DOHH2 (cell line): ENCODE results near the gene TMEM92.

Source experiments
- H3F3A ChIP-seq: fragments of 200-600 bp; sonication (generic), shearing (Covaris generic); 2 replicates; pipeline ENCODE4 v1.6.0; 2016; ENCODE audit warnings: antibody characterized with exemption, mild to moderate bottlenecking; ENCODE audit not compliant: control insufficient read depth, insufficient read depth
- H3K27ac ChIP-seq: fragments of 200-600 bp; sonication (generic); 2 replicates; pipeline ENCODE4 v1.5.1; 2014; ENCODE audit warnings: low read depth, mild to moderate bottlenecking, low read length, moderate library complexity
- H3K27me3 ChIP-seq: fragments of 200-600 bp; sonication (generic); 2 replicates; pipeline ENCODE4 v1.6.1; 2014; ENCODE audit warnings: mild to moderate bottlenecking, low read length, mixed read lengths; ENCODE audit not compliant: control insufficient read depth
- H3K36me3 ChIP-seq: fragments of 200-600 bp; sonication (generic); 2 replicates; pipeline ENCODE4 v1.6.1; 2014; ENCODE audit warnings: mild to moderate bottlenecking, low read length, moderate library complexity, mixed read lengths; ENCODE audit not compliant: control insufficient read depth
- H3K4me1 ChIP-seq: fragments of 200-600 bp; sonication (generic); 2 replicates; pipeline ENCODE4 v1.6.1; 2014; ENCODE audit warnings: mild to moderate bottlenecking, low read length, mixed read lengths; ENCODE audit not compliant: control insufficient read depth
- H3K4me2 ChIP-seq: fragments of 200-600 bp; sonication (generic); 2 replicates; pipeline ENCODE4 v1.6.0; 2014; ENCODE audit warnings: mild to moderate bottlenecking, low read length, moderate library complexity
- H3K4me3 ChIP-seq: fragments of 200-600 bp; sonication (generic); 2 replicates; pipeline ENCODE4 v1.5.1; 2014; ENCODE audit warnings: mild to moderate bottlenecking, low read length, mixed read lengths
- H3K79me2 ChIP-seq: fragments of 200-600 bp; sonication (generic); 2 replicates; pipeline ENCODE4 v1.6.1; 2014; ENCODE audit warnings: mild to moderate bottlenecking, low read length, mixed read lengths; ENCODE audit not compliant: control insufficient read depth
- H3K9me2 ChIP-seq: fragments of 200-600 bp; sonication (generic); replicated peaks from 2 replicates; pipeline ENCODE4 v1.6.1; 2014; ENCODE audit warnings: mild to moderate bottlenecking, low read length, mixed read lengths; ENCODE audit not compliant: control insufficient read depth
- H3K9me3 ChIP-seq: fragments of 200-600 bp; sonication (generic); 2 replicates; pipeline ENCODE4 v1.6.1; 2014; ENCODE audit warnings: antibody characterized with exemption, low read length, mixed read lengths; ENCODE audit not compliant: control insufficient read depth, insufficient read depth
- H4K20me1 ChIP-seq: fragments of 200-600 bp; sonication (generic); 2 replicates; pipeline ENCODE4 v1.6.0; 2014; ENCODE audit warnings: low read depth, mild to moderate bottlenecking, antibody characterized with exemption, low read length, moderate library complexity; ENCODE audit not compliant: control insufficient read depth, insufficient read depth
- EZH2phosphoT487 ChIP-seq: fragments of 200-600 bp; sonication (generic); IDR thresholded peaks from 2 replicates; pipeline ENCODE4 v1.6.1; 2017; ENCODE audit warnings: borderline replicate concordance, mild to moderate bottlenecking, antibody characterized with exemption, low read length, moderate library complexity, mixed read lengths
- TF ChIP-seq, protein P1 (sequence below): fragments of 200-600 bp; sonication (generic); IDR thresholded peaks from one replicate; pipeline ENCODE4 v1.5.1; 2014; ENCODE audit warnings: antibody characterized with exemption, mild to moderate bottlenecking, low read depth, low read length; ENCODE audit not compliant: poor library complexity, severe bottlenecking

The TMEM92 gene

DNA sequence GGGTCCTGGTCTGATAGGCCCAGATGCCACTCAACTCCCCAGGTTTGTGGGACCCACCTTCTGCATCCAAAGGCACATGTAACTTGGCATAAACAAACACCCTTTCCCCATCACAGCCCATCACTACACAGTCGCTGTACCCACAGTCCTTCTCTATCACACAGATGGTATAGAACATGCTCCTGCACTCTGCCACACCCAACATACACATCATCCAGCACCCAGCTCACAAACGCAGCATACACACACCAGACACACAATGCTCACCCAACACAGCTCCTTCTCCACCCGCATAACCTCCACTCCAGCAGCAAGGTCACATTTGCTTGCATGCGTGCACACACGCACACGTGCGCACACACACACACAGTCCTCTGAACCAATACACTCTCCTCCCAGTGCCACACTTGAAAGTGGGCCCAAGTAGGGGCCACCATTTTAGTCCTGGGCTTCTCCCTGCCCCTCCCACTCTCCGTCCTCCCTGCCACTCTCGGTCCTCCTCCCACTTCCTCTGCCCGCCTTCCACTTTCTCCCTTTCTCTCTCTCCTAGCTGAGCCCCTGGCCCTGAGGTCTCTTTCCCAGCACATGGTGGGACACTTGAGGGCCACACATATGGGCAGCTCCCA, 8.5 kb upstream of the TMEM92 start:
- Histone ChIP-seq H3K4me2 (no peak overlapping the region), H3K4me1 (no peaks in the 10 kb centered on the region)

DNA sequence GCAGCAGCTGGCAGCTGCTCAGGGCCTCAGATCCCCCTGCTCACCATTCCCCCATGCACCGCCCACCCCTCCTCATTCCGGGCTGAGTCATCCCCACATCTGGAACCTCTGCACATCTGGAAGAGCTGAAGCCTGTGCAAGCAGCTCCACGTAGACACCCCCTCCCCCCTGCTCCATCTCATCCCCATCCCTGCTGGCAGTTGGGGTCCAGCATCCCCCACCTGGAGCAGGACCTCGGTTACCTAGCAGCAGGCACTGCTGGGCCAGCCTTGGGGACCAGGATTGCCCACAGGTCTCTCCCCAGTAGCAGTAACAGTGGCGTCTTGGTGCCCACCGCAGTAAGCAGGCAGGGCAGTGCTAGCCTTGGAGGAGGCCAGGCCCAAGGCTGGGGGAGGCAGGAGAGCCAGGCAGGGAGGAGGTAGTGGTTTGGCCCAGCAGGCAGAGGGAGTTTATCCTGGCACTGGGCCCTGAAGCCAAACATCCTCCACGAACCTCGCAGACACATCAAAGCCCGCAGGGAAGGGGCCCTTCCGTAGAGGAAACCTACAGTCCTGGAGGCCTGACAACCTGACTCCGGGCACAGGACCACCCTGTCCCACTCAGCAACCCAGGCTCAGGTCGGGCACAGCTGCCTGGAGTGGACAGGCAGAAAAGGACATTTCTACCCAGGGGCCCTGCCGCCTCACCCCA, 7.7 kb upstream of the TMEM92 start:
- Histone ChIP-seq H3K36me3 (no peaks in the 10 kb centered on the region), H3K9me2 (no peaks in the 10 kb centered on the region), H3K9me3 (no peaks in the 10 kb centered on the region), H3K4me3 (no peak overlapping the region), H4K20me1 (no peaks in the 10 kb centered on the region; the same call in 1 of the 2 replicates), H3K4me2 (no peak overlapping the region), H3K79me2 (no peaks in the 10 kb centered on the region), H3K27ac (no peak overlapping the region), H3K27me3 (peaks cover 25% of the 10 kb centered on the region), H3F3A (no peaks in the 10 kb centered on the region), H3K4me1 (no peaks in the 10 kb centered on the region)
- TF ChIP-seq EZH2phosphoT487, result no peak
- TF ChIP-seq, protein P1, sequence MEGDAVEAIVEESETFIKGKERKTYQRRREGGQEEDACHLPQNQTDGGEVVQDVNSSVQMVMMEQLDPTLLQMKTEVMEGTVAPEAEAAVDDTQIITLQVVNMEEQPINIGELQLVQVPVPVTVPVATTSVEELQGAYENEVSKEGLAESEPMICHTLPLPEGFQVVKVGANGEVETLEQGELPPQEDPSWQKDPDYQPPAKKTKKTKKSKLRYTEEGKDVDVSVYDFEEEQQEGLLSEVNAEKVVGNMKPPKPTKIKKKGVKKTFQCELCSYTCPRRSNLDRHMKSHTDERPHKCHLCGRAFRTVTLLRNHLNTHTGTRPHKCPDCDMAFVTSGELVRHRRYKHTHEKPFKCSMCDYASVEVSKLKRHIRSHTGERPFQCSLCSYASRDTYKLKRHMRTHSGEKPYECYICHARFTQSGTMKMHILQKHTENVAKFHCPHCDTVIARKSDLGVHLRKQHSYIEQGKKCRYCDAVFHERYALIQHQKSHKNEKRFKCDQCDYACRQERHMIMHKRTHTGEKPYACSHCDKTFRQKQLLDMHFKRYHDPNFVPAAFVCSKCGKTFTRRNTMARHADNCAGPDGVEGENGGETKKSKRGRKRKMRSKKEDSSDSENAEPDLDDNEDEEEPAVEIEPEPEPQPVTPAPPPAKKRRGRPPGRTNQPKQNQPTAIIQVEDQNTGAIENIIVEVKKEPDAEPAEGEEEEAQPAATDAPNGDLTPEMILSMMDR, result no peak

More for the DNA sequence above, 8.5 kb upstream of the TMEM92 start:
- Histone ChIP-seq H3K27ac (no peak overlapping the region), H3K79me2 (no peaks in the 10 kb centered on the region), H3K27me3 (peaks cover 25% of the 10 kb centered on the region), H3K4me3 (no peak overlapping the region), H3F3A (no peaks in the 10 kb centered on the region), H3K9me2 (no peaks in the 10 kb centered on the region), H3K9me3 (no peaks in the 10 kb centered on the region), H3K36me3 (no peaks in the 10 kb centered on the region), H4K20me1 (no peaks in the 10 kb centered on the region; the same call in 1 of the 2 replicates)
- TF ChIP-seq, protein P1, result no peak
- TF ChIP-seq EZH2phosphoT487, result no peak

DNA sequence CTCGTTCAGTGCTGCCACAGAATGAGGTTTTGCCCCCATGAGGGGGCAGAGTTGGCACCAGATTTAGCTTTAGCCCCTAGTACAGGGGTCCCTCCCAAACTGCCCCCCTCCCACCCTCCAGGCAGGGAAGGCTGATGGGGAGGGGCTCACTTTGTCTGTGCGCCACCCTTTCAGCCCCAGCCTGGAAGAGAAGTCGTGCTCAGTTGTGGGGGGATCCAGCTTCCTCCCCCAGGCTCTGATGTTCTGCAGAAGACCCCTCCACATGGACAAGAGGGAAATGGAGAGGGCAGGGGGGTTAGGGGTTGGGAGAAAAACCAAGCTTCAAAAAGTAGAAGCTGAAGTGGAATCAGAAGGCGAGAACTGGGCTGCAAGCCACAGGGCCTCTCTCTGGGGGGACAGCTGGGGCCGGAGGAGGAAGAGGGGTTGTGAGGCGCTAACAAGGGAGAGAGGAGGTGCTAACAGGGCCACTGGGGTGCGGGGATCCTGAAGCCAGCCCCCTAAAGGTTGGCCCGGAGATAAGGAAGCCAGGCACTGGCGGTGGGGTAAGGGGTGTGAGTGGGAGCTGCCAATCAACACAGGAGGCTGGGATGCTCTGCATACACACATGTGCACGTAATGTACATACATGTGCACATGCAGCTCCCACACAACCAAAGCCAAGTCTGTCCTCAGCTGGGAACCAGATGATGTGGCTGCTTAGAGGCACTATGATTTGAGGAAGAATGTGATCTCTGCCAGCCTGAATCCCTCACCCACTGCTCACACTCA, 7.0 kb upstream of the TMEM92 start:
- Histone ChIP-seq H3K27me3 (peaks cover 22% of the 10 kb centered on the region), H3K79me2 (no peaks in the 10 kb centered on the region), H3K4me3 (no peak overlapping the region), H3F3A (no peaks in the 10 kb centered on the region), H3K36me3 (no peaks in the 10 kb centered on the region), H3K9me3 (no peaks in the 10 kb centered on the region), H3K9me2 (no peaks in the 10 kb centered on the region), H3K4me1 (no peaks in the 10 kb centered on the region), H4K20me1 (no peaks in the 10 kb centered on the region; the same call in 1 of the 2 replicates), H3K4me2 (no peak overlapping the region), H3K27ac (no peak overlapping the region)
- TF ChIP-seq, protein P1, result no peak
- TF ChIP-seq EZH2phosphoT487, result no peak
